Skeletal muscle satellite cell (primary cell): Measurements from ENCODE around the gene GRID1.

Source experiments
- H3K27me3 ChIP-seq: 2 replicates; pipeline ENCODE4 v1.7.0; 2013; ENCODE audit warnings: low read length; ENCODE audit not compliant: control insufficient read depth, insufficient read depth
- H3K36me3 ChIP-seq: 2 replicates; pipeline ENCODE4 v1.7.0; 2013; ENCODE audit warnings: mild to moderate bottlenecking, control low read depth, low read length; ENCODE audit not compliant: insufficient read depth
- H3K4me1 ChIP-seq: 2 replicates; pipeline ENCODE4 v1.7.0; 2013; ENCODE audit warnings: low read length; ENCODE audit not compliant: control insufficient read depth, insufficient read depth
- H3K4me2 ChIP-seq: 2 replicates; pipeline ENCODE4 v1.7.0; 2013; ENCODE audit warnings: mild to moderate bottlenecking, low read length
- H3K4me3 ChIP-seq: 2 replicates; pipeline ENCODE4 v1.7.0; 2013; ENCODE audit warnings: low read length
- H3K9ac ChIP-seq: 2 replicates; pipeline ENCODE4 v1.7.0; 2013; ENCODE audit warnings: mild to moderate bottlenecking, low read depth, low read length, moderate library complexity
- H3K9me3 ChIP-seq: replicated peaks from 2 replicates; pipeline ENCODE4 v1.7.0; 2013; ENCODE audit warnings: mild to moderate bottlenecking, control low read depth, low read length

GRID1 gene

DNA sequence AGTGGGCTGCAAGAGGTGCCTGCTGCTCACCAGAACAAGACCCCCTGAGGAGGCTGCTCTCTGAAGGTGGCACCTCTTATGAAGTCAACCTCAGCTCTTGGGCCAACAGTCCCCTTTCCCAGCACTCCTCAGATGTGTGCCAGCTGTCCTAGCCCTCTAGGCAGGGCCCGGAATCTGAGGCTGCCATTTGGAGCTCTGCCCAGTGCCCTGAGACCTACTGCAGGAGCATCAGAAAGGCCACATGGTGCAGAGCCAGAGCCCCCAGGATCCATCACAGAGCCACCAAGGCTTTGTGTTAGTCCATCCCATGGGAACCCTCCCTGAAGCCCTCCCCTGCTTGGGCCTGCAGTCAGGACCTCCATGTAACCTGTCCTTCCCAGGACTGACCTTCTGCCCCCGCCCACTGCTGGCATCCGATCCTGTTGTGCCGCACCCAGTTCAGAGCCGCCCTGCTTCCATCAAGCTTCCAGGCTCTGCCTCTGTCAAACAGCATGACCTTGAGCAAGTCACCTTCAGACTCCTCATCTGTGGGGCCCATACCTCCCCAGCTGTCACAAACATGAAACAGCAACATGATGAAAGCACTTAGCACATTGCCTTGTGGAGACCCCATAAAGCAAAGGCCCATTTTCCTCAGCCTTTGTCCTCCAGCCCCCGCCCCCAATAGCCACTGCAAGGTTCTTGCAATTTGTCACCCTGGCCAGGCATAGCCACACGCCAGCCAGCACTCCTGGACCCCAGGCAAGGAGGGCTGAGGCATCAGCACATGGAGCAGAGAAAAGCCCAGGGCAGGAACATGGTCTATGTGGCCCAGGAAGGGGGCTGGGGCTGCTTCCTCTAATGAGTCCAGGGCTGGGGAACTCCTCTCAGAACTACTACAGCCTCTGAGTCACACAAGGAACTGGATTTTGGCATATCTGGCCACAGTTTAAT is 51.7 kb downstream of the GRID1 start:
- no peak overlapping the region for H3K4me3 ChIP-seq
- H3K9me3 ChIP-seq = no peaks in the 10 kb centered on the region
- no peak overlapping the region for H3K4me2 ChIP-seq
- H3K27me3 ChIP-seq = no peaks in the 10 kb centered on the region
- H3K9ac ChIP-seq = no peak overlapping the region
- H3K4me1 ChIP-seq = no peaks in the 10 kb centered on the region
- no peaks in the 10 kb centered on the region for H3K36me3 ChIP-seq

DNA sequence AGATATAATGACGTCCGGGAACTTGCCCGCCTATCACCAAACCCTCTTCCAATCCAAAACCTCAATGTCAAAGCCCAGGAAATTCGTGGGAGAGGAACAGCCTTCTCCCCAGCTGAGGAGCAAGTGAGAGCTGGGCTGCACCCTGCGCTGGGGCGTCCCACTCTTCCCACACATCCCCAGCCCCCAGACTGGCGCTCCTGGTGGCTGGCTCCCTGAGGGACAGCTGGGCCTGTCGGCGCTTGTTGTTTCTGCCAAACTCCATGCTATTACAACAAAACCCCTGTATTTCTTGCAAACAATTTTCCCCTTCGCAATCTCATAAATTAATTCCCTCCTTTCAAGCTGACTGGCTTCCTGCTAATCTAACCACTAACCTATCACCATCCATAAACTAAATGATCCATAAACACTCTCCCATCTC is 53.0 kb downstream of the GRID1 start:
- Histone ChIP-seq H3K9me3 (no peaks in the 10 kb centered on the region), H3K9ac (no peak overlapping the region), H3K4me1 (no peaks in the 10 kb centered on the region), H3K36me3 (no peaks in the 10 kb centered on the region), H3K4me2 (no peak overlapping the region), H3K4me3 (no peak overlapping the region), H3K27me3 (no peaks in the 10 kb centered on the region)

GRCh38 chr10:86312701-86313270 is 53.8 kb downstream of the GRID1 start:
- no peak overlapping the region for H3K4me2 ChIP-seq
- H3K4me3 ChIP-seq = no peak overlapping the region
- H3K4me1 ChIP-seq = no peaks in the 10 kb centered on the region
- H3K9ac ChIP-seq = no peak overlapping the region
- H3K36me3 ChIP-seq = no peaks in the 10 kb centered on the region
- no peaks in the 10 kb centered on the region for H3K27me3 ChIP-seq
- no peaks in the 10 kb centered on the region for H3K9me3 ChIP-seq

- Histone ChIP-seq H3K4me3 (no peak overlapping the region), H3K36me3 (no peaks in the 10 kb centered on the region), H3K9ac (no peak overlapping the region), H3K9me3 (no peaks in the 10 kb centered on the region), H3K4me1 (no peaks in the 10 kb centered on the region), H3K4me2 (no peak overlapping the region), H3K27me3 (no peaks in the 10 kb centered on the region)
These were observed 54.7 kb downstream of the GRID1 start for GRCh38 chr10:86311906-86312305.

DNA sequence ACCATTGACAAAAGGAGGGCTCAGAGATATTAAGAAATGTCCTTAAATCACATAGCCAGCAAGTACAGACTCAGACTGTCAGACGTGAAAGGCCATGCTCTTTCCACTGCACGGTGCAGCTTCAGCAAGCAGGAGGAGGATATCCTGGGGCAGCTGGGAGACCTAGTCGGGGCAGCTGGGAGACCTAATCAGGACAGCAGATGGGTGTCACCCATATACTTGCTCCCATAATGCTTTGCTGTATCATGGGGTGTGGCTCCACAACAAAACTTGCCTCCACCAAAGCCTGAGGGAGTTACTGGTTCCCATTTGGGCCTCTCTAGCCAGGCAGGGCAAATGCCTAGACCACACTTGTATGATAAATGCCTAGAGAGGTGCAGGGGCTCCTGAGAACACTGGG is 55.4 kb downstream of the GRID1 start:
- Histone ChIP-seq H3K4me3 (no peak overlapping the region), H3K9me3 (no peaks in the 10 kb centered on the region), H3K9ac (no peak overlapping the region), H3K4me2 (no peak overlapping the region), H3K36me3 (no peaks in the 10 kb centered on the region), H3K27me3 (no peaks in the 10 kb centered on the region), H3K4me1 (no peaks in the 10 kb centered on the region)

GRCh38 chr10:86310702-86311101 is 55.9 kb downstream of the GRID1 start:
- no peak overlapping the region for H3K4me3 ChIP-seq
- no peaks in the 10 kb centered on the region for H3K27me3 ChIP-seq
- H3K36me3 ChIP-seq = no peaks in the 10 kb centered on the region
- no peak overlapping the region for H3K4me2 ChIP-seq
- H3K9ac ChIP-seq = no peak overlapping the region
- no peaks in the 10 kb centered on the region for H3K4me1 ChIP-seq
- H3K9me3 ChIP-seq = no peaks in the 10 kb centered on the region

DNA sequence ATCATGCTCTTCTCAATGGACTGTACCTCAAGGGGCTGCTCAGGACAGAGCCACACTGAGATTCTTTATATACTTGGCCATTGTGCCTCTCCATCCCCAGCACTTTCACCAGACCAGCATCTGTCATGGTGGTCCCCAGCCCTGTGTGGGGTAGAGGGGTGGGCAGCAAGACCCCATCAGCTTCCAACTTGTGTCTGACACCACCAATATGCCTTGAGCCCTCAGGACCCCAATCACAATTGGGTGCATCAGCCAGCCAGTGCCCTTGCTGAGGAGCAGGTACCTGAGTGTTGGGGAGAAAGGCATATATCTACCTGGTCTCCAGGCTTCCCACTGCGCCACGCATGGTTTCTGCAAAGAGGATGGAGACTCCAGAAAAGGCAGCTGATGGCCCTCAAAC is 56.3 kb downstream of the GRID1 start:
- Histone ChIP-seq H3K36me3 (no peaks in the 10 kb centered on the region), H3K9me3 (no peaks in the 10 kb centered on the region), H3K27me3 (no peaks in the 10 kb centered on the region), H3K4me3 (no peak overlapping the region), H3K4me1 (no peaks in the 10 kb centered on the region), H3K9ac (no peak overlapping the region), H3K4me2 (no peak overlapping the region)

GRCh38 chr10:86308056-86308455 is 58.5 kb downstream of the GRID1 start:
- H3K27me3 ChIP-seq = no peaks in the 10 kb centered on the region
- no peaks in the 10 kb centered on the region for H3K9me3 ChIP-seq
- H3K4me1 ChIP-seq = no peaks in the 10 kb centered on the region
- no peak overlapping the region for H3K4me2 ChIP-seq
- no peak overlapping the region for H3K9ac ChIP-seq
- H3K4me3 ChIP-seq = no peak overlapping the region
- H3K36me3 ChIP-seq = no peaks in the 10 kb centered on the region

GRCh38 chr10:86306628-86307278 is 59.8 kb downstream of the GRID1 start:
- H3K27me3 ChIP-seq = no peaks in the 10 kb centered on the region
- H3K9ac ChIP-seq = no peak overlapping the region
- H3K9me3 ChIP-seq = no peaks in the 10 kb centered on the region
- no peak overlapping the region for H3K4me3 ChIP-seq
- no peaks in the 10 kb centered on the region for H3K4me1 ChIP-seq
- no peaks in the 10 kb centered on the region for H3K36me3 ChIP-seq
- H3K4me2 ChIP-seq = no peak overlapping the region

GRCh38 chr10:86305521-86305920 is 61.1 kb downstream of the GRID1 start:
- H3K27me3 ChIP-seq = no peaks in the 10 kb centered on the region
- H3K9ac ChIP-seq = no peak overlapping the region
- H3K9me3 ChIP-seq = no peaks in the 10 kb centered on the region
- no peaks in the 10 kb centered on the region for H3K4me1 ChIP-seq
- H3K36me3 ChIP-seq = no peaks in the 10 kb centered on the region
- H3K4me3 ChIP-seq = no peak overlapping the region
- H3K4me2 ChIP-seq = no peak overlapping the region

- Histone ChIP-seq H3K36me3 (no peaks in the 10 kb centered on the region), H3K27me3 (no peaks in the 10 kb centered on the region), H3K4me2 (no peak overlapping the region), H3K9me3 (no peaks in the 10 kb centered on the region), H3K9ac (no peak overlapping the region), H3K4me3 (no peak overlapping the region), H3K4me1 (no peaks in the 10 kb centered on the region)
These were observed 62.2 kb downstream of the GRID1 start for GRCh38 chr10:86304436-86304835.
